Measurements from ENCODE around the gene CD38.

Gene CD38

DNA sequence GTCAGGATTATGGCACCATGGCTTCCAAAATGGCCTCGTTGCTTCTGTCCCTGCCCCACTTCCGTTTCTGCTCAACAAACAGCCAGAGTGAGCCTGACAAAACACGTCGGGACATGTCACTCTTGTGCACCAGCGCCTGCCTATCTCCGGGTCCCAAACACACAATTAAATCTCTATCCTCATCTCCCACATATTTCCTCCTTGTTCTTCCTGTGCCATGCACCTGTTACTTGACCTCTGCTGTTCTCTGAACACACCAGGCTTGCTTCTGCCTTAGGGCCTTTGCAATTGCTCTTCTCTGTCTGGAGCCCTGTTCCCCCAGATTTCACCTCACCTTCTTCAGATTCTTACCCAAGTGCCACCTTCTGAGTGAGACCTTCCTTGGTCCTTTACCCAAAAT, 12.7 kb upstream of the CD38 start:
- no peak for DNase-seq

GRCh38 chr4:15765910-15766697, 12.0 kb upstream of the CD38 start:
- DNase-seq = no peak

- DNase-seq = no peak
Measured at GRCh38 chr4:15766821-15767220, 11.3 kb upstream of the CD38 start.

DNA sequence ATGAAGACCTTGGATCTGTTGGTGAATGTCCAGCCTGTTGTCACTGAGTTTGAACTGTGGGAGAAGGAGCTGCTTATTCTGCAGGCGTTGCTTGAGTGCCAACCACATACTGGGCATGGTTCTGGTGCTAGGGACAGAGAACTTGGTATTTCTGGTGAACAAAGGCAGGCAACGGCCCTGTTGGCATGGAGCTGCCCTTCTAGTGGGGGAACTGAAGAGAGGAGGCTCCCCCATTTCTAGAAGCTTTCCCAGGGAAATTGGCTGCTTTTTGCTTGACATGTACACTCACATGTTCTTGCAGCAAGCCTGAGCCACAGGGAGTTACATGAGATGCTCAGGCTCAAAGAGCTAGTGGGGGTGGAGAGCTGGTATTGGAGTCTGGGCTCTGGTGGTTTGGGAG, 8.9 kb upstream of the CD38 start:
- DNase-seq = no peak

GRCh38 chr4:15771216-15772058, 6.7 kb upstream of the CD38 start:
- DNase-seq = no peak

- DNase-seq = no peak
Measured at GRCh38 chr4:15774020-15774420, 4.1 kb upstream of the CD38 start.

GRCh38 chr4:15776871-15777648, 1.1 kb upstream of the CD38 start:
- no peak for DNase-seq

- no peak for DNase-seq
Measured at GRCh38 chr4:15777697-15778288, 335 bp upstream of the CD38 start.

DNA sequence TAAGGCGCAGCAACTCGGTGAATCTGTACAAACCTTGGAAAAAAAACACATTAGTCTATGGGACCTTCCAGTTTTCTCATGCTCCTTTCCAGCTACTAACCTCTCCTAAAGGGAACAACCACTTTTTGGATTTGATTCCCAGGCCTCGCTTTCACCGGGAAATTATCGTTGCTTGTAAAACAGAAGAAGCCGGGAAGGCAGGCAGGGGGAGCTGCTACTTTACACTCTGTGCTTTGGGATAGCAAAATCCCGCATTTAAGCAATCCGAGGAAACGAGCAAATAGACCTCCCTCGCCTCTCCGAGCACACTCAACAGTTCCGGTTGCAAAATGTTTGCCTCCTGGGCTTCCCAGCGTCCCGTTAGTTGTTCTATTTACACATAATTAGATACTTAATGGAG, 1.2 kb downstream of the CD38 start:
- DNase-seq = peak; percentile 19

- no peak for DNase-seq
Measured at GRCh38 chr4:15779809-15780208, 1.7 kb downstream of the CD38 start.

GRCh38 chr4:15781427-15782095, 3.4 kb downstream of the CD38 start:
- DNase-seq = no peak

DNA sequence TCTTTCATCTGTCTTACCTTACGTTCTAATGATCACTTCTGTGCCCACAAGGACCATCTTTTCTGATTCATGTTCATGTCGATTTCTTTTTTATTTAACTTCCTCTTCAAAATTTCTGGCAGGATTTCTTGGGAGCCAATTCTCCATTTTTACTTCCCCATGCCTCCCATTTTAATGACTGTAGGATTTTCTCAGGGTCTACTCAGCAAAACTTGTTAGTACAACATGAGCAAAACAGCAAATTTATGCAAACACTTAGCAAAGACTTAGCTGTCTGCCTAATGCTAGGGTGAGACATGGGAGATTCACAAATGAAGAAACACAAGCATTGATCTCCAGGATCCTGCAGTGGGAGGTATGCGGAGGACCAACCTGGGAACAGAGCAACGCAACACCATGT, 5.5 kb downstream of the CD38 start:
- DNase-seq = no peak

GRCh38 chr4:15784959-15785634, 7.0 kb downstream of the CD38 start:
- DNase-seq = no peak

GRCh38 chr4:15786743-15787142, 8.6 kb downstream of the CD38 start:
- DNase-seq = no peak

- no peak for DNase-seq
Measured at GRCh38 chr4:15792974-15793373, 14.8 kb downstream of the CD38 start.

DNA sequence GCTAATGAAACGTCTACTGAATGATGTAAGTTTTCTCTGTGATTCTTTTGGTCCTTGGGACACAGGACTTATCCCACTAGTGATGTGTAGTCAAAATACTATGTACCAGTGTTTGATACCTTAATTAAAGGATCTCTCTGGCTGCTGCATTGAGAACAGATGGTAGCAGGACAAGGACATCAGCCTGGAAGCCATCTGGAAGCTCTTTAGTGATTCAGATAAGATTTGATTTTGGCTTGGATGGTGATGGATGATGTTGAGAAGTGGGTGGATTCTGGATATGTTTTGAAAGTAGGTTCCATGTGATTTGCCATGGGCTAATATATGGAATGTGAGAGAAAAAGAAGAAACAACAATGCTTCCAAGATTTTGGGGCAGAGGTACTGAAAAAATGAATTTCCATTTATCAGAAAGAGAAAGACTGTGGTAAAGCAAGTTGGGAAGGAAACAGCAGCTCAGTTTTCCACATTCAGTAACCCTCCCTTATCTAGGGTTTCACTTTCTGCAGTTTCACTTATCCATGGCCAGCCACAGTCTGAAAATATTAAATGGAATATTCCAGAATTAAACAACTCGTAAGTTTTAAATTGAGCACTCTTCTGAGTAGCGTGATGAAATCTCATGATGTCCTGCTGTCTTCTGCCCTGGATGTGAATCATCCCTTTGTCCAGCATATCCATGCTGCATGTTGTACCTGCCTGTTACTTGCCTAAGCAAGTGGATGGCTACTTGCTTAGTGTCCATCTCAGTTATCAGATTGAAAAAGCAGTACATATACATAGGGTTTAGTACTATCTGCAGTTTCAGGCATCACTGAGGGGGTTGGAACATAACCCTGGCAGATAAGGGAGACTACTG, 15.6 kb downstream of the CD38 start:
- no peak for DNase-seq

GRCh38 chr4:15794426-15794825, 16.3 kb downstream of the CD38 start:
- DNase-seq = no peak

- no peak for DNase-seq
Measured at GRCh38 chr4:15794905-15795304, 16.8 kb downstream of the CD38 start.

DNA sequence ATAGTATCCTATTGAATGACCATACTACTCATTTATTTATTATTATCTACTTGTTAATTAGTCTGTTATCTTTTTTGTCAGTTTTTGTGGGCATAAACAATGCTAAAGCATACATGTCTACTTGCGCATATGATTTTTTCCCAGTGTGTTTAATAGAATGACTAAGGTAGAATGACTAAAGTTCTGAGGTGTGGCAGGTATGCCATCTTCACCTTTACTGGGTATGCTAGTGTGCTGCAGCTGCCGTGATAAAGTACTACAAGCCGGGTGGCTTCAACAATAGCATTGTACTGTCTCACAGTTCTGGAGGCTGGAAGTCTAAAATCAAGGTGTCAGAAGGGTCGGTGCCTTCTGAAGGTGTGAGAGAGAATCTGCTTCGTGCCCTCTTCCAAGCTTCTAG, 19.2 kb downstream of the CD38 start:
- no peak for DNase-seq

- no peak for DNase-seq
Measured at GRCh38 chr4:15799141-15799540, 21.0 kb downstream of the CD38 start.

GRCh38 chr4:15799701-15800100, 21.6 kb downstream of the CD38 start:
- no peak for DNase-seq

All from kidney glomerular epithelial cell (primary cell).